Stimulated activated CD4-positive, alpha-beta T cell treated with anti-CD3 and anti-CD28 coated beads, Interleukin-2, amount 100 ng/mL, for 24 hours (primary cell): Measurements from ENCODE around the gene BOK.

ENCODE experiments used
- DNase-seq, 2 donors: peaks; one replicate each; pipeline ENCODE4 v3.0.0-alpha.2; 2020

Gene BOK

DNA sequence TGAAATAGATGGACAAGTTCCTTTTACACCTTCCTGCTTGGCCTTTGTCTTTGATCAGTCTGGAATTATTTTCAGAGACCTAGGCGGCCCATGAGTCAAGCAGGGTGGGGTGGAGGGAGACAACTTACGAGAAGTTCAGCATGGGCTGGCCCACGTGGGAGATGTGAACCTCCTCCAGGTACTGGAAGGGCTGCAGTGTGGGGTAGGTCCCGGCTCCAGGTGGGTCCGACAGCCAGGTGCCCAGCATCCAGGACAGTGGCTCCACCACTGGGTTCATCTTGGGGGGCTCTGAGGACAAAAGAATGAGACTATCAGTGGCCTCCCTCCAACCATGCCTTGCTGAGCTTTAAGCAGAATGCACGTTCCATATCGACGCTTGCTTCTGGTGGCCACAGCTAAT is 47.6 kb downstream of the BOK start:
- DNase-seq, result no peak

- no peak for DNase-seq
These were observed 48.8 kb downstream of the BOK start for GRCh38 chr2:241607162-241607885.

DNA sequence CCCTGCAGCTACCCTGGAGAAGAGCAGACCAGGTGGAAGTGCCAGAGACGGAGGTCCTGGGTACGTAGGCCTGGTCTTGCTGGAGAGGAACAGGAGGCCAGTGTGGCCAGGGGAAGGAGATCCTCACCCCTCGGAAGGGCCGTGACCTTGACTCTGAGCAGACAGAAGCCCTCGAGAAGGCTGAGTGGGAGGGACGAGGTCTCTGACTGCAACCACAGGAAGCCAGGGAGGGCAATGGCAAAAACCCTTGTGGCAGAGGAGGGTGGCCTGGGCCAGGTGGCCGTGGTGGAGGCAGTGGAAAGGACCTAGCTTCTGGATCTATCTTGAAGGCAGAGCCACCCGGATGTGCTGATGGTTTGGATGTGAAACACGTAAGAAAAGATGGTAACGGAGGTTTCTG is 50.3 kb downstream of the BOK start:
- no peak for DNase-seq

GRCh38 chr2:241609859-241610793 is 51.6 kb downstream of the BOK start:
- DNase-seq, result peak; percentile 89 to 92

DNA sequence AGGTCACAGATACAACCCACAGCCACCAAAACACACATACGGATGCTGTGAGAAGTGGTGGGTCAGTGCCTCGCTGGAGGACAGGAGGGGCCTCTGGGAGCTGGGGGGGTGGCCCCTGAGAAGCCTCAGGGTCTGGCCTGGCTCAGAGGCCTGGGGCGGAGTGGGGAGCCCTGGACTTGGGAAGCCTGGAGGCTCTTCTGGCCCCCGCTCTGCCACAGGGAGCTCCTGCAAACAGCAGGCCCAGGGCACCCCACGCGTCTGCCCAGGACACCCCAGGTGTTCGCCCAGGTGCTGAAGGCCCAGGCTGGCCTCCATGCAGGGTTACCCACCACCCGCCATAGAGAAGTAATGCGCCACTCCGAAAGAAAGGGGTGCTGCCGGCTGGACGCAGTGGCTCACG is 52.5 kb downstream of the BOK start:
- DNase-seq, result no peak

DNA sequence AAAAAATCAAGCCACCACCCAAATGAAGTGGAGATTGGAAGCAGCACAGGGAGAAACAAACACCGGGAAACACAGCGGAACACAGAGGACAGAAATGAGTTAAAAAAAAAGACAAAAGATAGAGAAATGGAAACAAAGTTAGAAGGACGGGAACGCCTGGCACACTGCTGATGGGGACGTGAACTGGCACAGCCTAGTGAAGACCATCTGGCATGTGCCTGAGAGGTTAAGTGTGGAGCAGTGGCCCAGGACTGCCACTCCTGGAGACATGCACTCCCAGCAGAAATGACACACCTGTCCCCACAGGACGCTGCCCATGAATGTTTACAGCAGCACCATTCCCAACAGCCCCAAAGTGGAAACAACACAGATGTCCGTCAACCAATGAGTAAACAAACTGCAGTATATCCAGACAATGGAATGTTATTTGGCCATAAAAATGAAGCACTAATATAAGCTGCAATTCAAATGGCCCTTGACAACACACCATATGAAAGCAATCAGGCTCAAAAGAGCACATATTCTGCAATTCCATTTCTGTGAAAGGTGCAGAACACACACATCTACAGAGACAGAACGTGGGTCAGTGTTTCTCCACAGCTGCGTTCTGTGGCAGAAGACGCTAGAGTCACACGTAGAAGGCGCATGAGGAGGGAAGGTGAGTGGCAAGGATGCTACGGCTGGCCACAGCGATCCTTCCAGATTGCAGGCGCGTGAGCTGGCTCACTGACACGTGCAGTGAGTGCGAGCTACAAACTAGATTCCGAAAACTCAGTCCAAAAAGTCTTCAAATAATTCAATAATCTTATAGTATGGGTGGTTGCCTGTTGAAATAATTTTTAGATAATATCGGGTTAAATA is 53.8 kb downstream of the BOK start:
- no peak for DNase-seq

DNA sequence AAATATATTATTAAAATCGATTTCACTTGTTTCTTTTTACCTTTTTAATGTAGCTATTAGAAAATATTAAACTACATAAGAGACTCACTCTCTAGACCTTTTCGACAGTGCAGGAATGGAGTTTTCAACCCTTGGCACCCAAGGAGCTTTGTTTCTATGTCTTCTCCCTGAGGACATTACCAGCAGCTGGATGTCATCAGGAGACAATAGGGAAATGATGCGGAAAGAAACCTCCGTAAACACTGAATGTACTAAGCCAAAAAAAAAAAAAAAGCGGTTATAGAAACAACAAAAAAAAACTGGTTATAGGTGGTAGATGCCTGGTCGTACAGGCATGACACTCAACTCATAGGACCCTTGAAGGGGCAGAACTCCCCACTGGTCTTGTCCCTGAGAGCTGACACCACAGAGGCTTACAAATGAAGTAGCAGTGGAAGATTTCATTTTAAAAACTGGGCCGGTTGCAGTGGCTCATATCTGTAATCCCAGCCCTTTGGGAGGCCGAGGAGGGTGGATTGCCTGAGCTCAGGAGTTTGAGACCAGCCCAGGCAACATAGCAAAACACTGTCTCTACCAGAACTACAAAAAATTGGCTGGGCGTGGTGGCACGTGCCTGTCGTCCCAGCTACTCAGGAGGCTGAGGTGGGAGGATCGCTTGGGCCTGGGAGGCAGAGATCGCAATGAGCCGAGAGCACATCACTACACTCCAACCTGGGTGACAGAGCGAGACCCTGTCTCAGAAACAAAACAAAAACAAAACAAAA is 54.7 kb downstream of the BOK start:
- DNase-seq, result no peak

DNA sequence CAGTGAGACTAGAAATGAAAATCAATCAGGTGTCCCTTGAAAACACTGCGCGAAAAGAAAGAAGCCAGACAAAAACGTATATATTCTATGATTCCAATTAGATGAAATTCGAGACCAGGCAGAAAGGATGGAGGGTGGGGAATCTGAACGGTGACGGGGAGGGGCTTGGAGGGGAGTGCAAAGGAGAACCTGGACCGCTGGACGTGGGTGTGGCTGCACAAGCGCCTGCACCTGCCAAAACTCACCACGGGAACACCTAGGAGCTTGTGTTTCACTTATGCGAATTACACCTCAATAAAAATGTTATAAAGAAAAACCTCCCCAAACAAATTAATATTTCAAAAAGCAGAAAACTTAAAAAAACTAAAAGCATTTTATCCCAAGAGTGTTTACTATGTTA is 56.5 kb downstream of the BOK start:
- no peak for DNase-seq

DNA sequence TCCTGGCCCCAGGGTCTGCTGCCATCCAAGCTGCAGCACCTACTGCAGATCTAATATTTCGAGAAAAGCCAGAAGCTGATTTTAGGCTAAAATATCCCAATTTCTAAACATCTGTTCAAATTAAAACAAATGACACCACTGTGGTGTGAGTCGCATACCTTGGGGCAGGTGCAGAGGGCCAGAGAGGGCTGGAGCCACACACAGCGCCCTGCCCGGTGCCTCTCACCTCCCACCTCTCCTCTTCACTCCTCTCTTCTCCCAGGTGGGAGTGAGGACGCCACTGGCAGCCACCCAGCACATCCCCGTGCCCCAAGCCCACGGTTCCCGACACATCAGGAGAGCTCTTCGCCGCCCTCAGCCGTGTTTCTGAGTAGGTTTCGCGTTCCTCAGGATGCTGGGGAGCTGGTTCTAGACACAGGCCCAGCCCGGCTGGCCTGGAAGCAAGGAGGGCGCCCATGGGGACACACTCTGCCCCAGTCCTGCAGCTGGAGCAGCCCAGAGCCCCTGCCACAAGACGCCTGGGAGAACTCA is 57.0 kb downstream of the BOK start:
- DNase-seq, result no peak

- no peak for DNase-seq
These were observed 57.9 kb downstream of the BOK start for GRCh38 chr2:241616168-241617125.

DNA sequence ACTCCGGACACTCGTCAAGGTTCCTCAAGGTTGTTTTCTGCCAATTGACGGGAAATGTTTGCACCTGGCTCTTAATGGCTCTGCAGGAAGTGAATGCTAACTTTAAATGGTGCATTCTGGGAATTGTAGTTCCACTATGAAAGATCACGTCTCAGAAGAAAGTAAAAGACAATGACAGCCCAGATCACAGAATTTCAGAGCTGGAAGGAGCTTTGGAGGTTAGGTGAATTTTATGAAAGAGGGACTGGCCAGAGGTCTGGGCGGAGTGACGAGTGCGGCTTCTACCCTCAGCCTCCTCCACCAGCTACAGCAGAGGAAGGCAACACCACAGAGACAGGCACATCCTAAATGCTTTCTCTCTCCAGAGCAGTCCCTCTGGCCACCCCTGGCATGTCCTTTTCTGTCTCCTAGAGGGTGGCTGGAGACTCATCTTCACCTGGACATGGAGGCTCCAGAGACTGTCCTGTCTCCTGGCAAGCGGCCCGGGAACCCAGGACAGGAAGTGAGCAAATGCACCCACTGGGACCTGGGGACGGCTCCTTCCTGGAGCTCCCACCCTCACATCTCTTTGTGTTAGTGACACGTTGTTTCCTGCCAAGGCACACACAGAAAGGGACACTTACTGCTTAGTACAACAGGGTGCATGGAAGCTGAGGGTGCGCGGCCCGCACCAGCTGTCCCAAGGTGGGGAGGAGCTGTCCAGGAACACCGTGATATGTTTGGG is 59.0 kb downstream of the BOK start:
- DNase-seq, result peak in 1 of 2 donors; percentile 35

- DNase-seq, result no peak
These were observed 59.8 kb downstream of the BOK start for GRCh38 chr2:241618296-241618805.

DNA sequence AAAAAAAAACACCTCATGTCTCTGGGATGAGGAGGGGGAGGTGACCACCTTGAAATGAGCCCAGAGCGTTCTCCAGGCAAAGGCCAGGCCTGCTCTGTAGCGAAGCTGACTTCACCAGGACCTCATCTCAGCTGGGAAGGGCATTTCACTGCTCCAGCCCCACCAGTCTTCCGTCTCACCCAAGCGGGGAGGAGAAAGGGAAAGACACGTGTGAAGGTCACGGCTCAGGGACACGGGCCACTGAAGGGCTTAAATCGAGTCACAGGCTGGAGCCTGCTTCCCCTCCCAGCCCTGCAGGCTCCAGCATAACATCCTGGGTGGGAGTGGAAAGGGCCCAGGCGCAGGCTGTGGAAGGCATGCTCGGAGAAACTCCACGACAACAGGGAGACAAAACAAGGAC is 60.3 kb downstream of the BOK start:
- no peak for DNase-seq

- peak; percentile 16 to 29 for DNase-seq
These were observed 61.3 kb downstream of the BOK start for GRCh38 chr2:241619597-241620418.

GRCh38 chr2:241620419-241620769 is 61.8 kb downstream of the BOK start:
- peak; percentile 65 to 74 for DNase-seq
